Subcutaneous adipose tissue (tissue), 4 donors: Measurements from ENCODE around the gene KRTAP2-2. TPM values are rescaled to one million over a fixed set of nuclear protein-coding genes. Genes with fewer than 3 reads are reported as not detected.
"Not testable (repeated sequence)": the region's sequence is repeated elsewhere in the genome, so short reads cannot be mapped to it uniquely, and the experiment has no call there.

Experiments
- total RNA-seq, 4 donors: library from RNA; depleted of rRNA; stranded (reverse); fragments of >200 nt; gene quantifications; one replicate each; pipeline ENCODE4 v1.1.0, GENCODE V29; 2016
- TF ChIP-seq, protein P1 (sequence below): fragments of 450-650 bp; IDR thresholded peaks from one replicate; pipeline ENCODE4 v1.5.1; 2016; ENCODE audit warnings: low read depth, mild to moderate bottlenecking, control low read depth, antibody characterized with exemption, moderate library complexity

KRTAP2-2 gene
- total RNA-seq, 4 donors from 2014 or later: not detected

DNA sequence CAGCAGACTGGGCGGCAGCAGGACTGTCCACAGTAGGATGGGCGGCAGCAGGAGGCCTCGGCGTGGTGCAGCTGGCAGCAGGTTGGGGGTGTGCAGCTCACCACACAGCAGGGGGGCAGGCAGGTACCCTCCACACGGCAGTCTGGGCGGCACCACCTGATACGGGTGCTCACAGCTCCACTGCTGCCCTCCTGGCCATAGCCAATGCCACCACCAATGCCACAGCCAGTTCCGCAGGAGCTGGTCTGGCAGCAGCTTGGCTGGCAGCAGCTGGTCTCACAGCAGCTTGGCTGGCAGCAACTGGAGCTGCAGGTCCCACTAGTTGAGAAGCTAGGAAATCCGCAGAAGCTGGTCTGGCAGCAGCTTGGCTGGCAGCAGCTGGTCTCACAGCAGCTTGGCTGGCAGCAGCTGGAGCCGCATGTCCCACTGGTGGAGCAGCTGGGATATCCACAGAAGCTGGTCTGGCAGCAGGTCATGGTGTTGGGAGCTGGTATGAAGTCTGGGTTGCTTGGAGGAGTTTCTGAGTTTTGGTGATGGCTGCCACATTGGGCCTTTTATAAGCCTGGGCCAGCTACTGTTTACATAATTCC lies 20.6 kb downstream of the KRTAP2-2 start, which contains the start of gene KRTAP1-3:
TSS of gene KRTAP1-3 (minus strand) at position 529 of the 590 bp plus-strand sequence. CDS start at position 476, 53 bp downstream.
- TF ChIP-seq, protein P1, sequence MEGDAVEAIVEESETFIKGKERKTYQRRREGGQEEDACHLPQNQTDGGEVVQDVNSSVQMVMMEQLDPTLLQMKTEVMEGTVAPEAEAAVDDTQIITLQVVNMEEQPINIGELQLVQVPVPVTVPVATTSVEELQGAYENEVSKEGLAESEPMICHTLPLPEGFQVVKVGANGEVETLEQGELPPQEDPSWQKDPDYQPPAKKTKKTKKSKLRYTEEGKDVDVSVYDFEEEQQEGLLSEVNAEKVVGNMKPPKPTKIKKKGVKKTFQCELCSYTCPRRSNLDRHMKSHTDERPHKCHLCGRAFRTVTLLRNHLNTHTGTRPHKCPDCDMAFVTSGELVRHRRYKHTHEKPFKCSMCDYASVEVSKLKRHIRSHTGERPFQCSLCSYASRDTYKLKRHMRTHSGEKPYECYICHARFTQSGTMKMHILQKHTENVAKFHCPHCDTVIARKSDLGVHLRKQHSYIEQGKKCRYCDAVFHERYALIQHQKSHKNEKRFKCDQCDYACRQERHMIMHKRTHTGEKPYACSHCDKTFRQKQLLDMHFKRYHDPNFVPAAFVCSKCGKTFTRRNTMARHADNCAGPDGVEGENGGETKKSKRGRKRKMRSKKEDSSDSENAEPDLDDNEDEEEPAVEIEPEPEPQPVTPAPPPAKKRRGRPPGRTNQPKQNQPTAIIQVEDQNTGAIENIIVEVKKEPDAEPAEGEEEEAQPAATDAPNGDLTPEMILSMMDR: not testable (repeated sequence)

DNA sequence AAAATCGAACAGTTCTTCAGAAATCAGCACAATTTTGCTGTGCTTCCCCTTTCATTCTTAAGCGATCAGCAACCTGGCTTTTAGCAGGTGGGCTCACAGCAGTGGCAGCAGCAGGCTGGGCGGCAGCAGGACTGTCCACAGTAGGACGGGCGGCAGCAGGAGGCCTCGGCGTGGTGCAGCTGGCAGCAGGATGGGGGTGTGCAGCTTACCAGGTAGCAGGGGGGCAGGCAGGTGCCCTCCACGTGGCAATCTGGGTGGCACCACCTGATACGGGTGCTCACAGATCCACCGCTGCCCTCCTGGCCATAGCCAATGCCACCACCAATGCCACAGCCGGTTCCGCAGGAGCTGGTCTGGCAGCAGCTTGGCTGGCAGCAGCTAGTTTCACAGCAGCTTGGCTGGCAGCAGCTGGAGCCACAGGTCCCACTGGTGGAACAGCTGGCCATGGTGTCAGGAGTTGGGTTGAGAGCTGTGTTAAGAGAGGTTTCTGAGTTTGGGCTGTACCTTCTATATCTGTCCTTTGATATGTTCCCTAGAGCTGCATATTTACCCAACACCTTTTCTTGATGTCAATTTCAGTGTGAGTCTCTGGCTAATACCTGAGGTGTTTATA lies 25.3 kb downstream of the KRTAP2-2 start, which contains the start of gene KRTAP1-4:
TSS of gene KRTAP1-4 (minus strand) at position 563 of the 613 bp plus-strand sequence. CDS start at position 446, 117 bp downstream.
- TF ChIP-seq, protein P1: no peak

DNA sequence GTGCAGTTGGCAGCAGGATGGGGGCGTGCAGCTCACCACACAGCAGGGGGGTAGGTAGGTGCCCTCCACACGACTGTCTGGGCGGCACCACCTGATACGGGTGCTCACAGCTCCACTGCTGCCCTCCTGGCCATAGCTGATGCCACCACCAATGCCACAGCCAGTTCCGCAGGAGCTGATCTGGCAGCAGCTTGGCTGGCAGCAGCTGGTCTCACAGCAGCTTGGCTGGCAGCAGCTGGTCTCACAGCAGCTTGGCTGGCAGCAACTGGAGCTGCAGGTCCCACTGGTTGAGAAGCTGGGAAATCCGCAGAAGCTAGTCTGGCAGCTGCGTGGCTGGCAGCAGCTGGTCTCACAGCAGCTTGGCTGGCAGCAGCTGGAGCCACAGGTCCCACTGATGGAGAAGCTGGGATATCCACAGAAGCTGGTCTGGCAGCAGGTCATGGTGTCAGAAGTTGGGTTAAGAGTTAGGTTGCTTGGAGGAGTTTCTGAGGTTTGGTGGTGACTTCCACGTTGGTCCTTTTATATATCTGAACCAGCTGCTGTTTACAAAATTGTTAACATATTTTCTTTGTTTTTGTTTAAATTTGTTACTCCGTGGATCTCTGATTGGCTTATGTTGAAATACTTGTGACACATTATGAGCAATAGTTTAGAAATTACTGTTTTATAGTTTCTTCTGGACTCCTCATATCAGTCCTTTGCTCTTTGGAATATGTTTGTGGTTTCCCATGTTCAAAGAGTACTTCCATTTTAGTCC lies 28.1 kb downstream of the KRTAP2-2 start, which contains the start of gene KRTAP1-5:
TSS of gene KRTAP1-5 (minus strand) at position 494 of the 757 bp plus-strand sequence. CDS start at position 441, 53 bp downstream.
- TF ChIP-seq, protein P1: no peak

DNA sequence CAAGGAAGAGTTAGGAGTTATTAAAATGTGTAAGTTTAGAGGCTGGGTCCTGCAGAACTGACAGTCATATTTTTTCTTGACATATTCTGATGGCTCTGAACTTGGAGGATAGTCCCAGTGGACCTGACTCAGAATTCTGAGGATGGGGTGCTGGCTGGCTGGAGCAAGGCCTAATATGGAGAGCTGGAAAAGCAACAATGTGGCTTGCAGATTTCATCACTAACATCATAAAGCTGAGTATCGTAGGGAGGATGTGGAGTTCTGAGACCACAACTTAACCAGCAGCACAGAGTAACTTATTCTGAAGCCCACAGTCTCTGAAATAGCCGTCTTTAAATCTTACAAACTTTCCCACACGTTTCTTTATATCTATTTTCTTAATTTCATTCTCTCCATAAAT lies 30.3 kb downstream of the KRTAP2-2 start:
- TF ChIP-seq, protein P1: no peak

DNA sequence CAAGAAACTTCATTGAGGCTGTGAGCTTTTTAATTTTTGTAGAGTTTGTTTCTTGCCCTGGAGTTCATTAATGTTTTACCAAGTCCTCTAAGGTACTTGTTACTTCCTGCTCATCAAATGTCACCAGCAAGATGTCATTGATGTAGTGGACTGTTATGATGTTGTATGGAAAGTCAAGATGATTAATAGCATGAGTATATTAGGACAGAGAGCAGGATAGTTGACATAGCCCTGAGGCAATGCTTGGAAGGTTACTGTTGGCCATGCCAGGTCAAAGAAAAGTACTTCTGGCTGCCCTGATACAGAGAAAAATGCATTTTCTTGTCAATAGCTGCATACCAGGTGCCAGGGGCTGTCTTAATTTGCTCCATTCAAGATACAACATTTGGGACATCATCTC lies 34.7 kb downstream of the KRTAP2-2 start:
- TF ChIP-seq, protein P1: no peak

DNA sequence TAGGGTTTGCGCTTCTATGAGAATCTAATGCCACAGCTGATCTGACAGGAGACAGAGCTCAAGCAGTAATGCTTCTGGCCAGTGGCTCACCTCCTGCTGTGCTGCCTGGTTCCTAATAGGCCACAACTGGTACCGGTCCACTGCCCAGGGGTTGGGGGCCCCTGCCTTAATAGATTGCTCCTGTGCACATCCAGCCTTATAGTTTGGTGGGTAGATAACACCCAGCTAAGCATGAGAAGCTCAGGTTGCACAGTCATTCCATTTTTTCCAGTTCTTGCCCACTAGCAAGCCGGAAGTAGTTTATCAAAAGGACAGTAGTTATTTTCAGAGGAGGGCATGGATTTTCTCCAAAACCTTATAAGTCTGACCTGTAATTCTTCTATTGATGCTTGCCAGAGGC lies 35.6 kb downstream of the KRTAP2-2 start:
- TF ChIP-seq, protein P1: no peak

DNA sequence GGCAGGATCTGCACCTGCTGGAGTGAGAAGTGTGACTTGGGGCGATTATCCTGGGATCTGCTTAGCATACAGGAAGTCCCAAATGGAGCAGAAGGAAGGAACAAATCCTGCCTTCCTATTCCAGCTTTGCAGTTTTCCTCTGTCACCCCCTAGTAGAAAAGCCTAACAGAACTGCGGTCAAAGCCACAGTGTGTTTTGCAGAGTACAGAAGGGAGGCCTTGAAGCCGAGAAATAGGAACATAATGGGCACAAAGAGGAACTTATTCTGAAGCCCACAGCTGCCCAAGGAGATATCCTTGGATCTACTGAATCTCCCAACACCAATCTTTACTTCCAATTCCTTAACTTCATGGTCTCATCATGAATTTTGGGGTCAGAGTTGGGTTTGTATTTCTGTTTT lies 36.5 kb downstream of the KRTAP2-2 start:
- TF ChIP-seq, protein P1: no peak
